Brain microvascular endothelial cell (primary cell): Measurements from ENCODE around the gene SNN.

Source experiments
- DNase-seq: peaks from one replicate; pipeline ENCODE4 v3.0.0-alpha.2; 2020
- H3K27ac ChIP-seq: fragments of 250-450 bp; sonication (Bioruptor Pico); 2 replicates; pipeline ENCODE4 v1.5.1; 2020; ENCODE audit warnings: mild to moderate bottlenecking, moderate library complexity
- H3K27me3 ChIP-seq: fragments of 250-450 bp; sonication (Bioruptor Pico); replicated peaks from 2 replicates; pipeline ENCODE4 v1.5.1; 2020; ENCODE audit warnings: mild to moderate bottlenecking
- H3K36me3 ChIP-seq: fragments of 250-450 bp; sonication (Bioruptor Pico); replicated peaks from 2 replicates; pipeline ENCODE4 v1.5.1; 2020; ENCODE audit warnings: mild to moderate bottlenecking
- H3K4me3 ChIP-seq: 2 replicates; pipeline ENCODE4 v1.5.1; 2011; ENCODE audit warnings: low read depth, mild to moderate bottlenecking, control low read depth, low read length, moderate library complexity
- CTCF ChIP-seq: IDR thresholded peaks from 2 replicates; pipeline ENCODE4 v1.5.1; 2011; ENCODE audit warnings: low read depth, mild to moderate bottlenecking, moderate library complexity, low read length, control low read depth, inconsistent platforms; ENCODE audit errors: missing control alignments
- in situ Hi-C: cut with HindIII; loops from 2 replicates; pipeline ENCODE4 v1.10.0; 2017; ENCODE audit warnings: low sequenced_read_pairs, low pct_ligation_motif_present

The SNN gene

GRCh38 chr16:11674001-11674817, 6.0 kb downstream of the SNN start:
- DNase-seq, result no peak
- peaks cover 22% of the 10 kb centered on the region for H3K36me3 ChIP-seq
- in situ Hi-C loops, result no loop called here
- TF ChIP-seq CTCF, result no peak
- no peak overlapping the region for H3K4me3 ChIP-seq
- H3K27me3 ChIP-seq, result no peaks in the 10 kb centered on the region
- no peak overlapping the region for H3K27ac ChIP-seq

GRCh38 chr16:11674818-11675560, 6.7 kb downstream of the SNN start:
- TF ChIP-seq CTCF, result no peak
- Histone ChIP-seq H3K27me3 (no peaks in the 10 kb centered on the region), H3K27ac (no peak overlapping the region), H3K36me3 (peaks cover 28% of the 10 kb centered on the region), H3K4me3 (no peak overlapping the region)
- in situ Hi-C loops, result no loop called here
- peak; percentile 24 for DNase-seq

GRCh38 chr16:11675561-11676511, 7.6 kb downstream of the SNN start:
- H3K4me3 ChIP-seq, result no peak overlapping the region
- H3K27ac ChIP-seq, result no peak overlapping the region
- no peak for TF ChIP-seq CTCF
- in situ Hi-C loops, result no loop called here
- peaks cover 32% of the 10 kb centered on the region for H3K36me3 ChIP-seq
- H3K27me3 ChIP-seq, result no peaks in the 10 kb centered on the region
- DNase-seq, result no peak

- in situ Hi-C loops, result no loop called here
- Histone ChIP-seq H3K27ac (no peak overlapping the region), H3K4me3 (no peak overlapping the region), H3K36me3 (peaks cover 35% of the 10 kb centered on the region), H3K27me3 (no peaks in the 10 kb centered on the region)
- no peak for DNase-seq
- no peak for TF ChIP-seq CTCF
Measured at GRCh38 chr16:11676799-11677198, 8.5 kb downstream of the SNN start.

- in situ Hi-C loops, result no loop called here
- no peak for TF ChIP-seq CTCF
Measured at GRCh38 chr16:11677451-11677951, 9.2 kb downstream of the SNN start.

More at GRCh38 chr16:11677451-11677951, 9.2 kb downstream of the SNN start:
- DNase-seq, result no peak
- H3K27me3 ChIP-seq, result no peaks in the 10 kb centered on the region
- H3K36me3 ChIP-seq, result peaks cover 35% of the 10 kb centered on the region
- H3K4me3 ChIP-seq, result no peak overlapping the region
- H3K27ac ChIP-seq, result no peak overlapping the region
